HG03139 (cell line): ENCODE measurements around the gene NFATC2.

Experiments used
- ATAC-seq: cut with Tn5 transposase; IDR thresholded peaks from one replicate; pipeline ENCODE4 v1.9.1; 2021; ENCODE audit not compliant: unreplicated experiment

The NFATC2 gene

GRCh38 chr20:51522207-51522606 is 20.3 kb downstream of the NFATC2 start:
- no peak for ATAC-seq

- no peak for ATAC-seq
Measured at GRCh38 chr20:51517839-51518238, 24.7 kb downstream of the NFATC2 start.

GRCh38 chr20:51516855-51517254 is 25.7 kb downstream of the NFATC2 start:
- no peak for ATAC-seq

- no peak for ATAC-seq
Measured at GRCh38 chr20:51514836-51515235, 27.7 kb downstream of the NFATC2 start.

GRCh38 chr20:51514249-51514648 is 28.3 kb downstream of the NFATC2 start:
- ATAC-seq = no peak

- ATAC-seq = no peak
Measured at GRCh38 chr20:51513545-51513944, 29.0 kb downstream of the NFATC2 start.

GRCh38 chr20:51512645-51513044 is 29.9 kb downstream of the NFATC2 start:
- ATAC-seq = no peak

- ATAC-seq = no peak
Measured at GRCh38 chr20:51511861-51512619, 30.5 kb downstream of the NFATC2 start.

- ATAC-seq = no peak
Measured at GRCh38 chr20:51510936-51511605, 31.4 kb downstream of the NFATC2 start.

GRCh38 chr20:51510169-51510568 is 32.4 kb downstream of the NFATC2 start:
- no peak for ATAC-seq

GRCh38 chr20:51509208-51509607 is 33.3 kb downstream of the NFATC2 start:
- no peak for ATAC-seq

- ATAC-seq = no peak
Measured at GRCh38 chr20:51508780-51509179, 33.7 kb downstream of the NFATC2 start.

GRCh38 chr20:51508158-51508557 is 34.4 kb downstream of the NFATC2 start:
- no peak for ATAC-seq

- ATAC-seq = no peak
Measured at GRCh38 chr20:51507216-51508036, 35.1 kb downstream of the NFATC2 start.

GRCh38 chr20:51506527-51507215 is 35.8 kb downstream of the NFATC2 start:
- ATAC-seq = no peak

GRCh38 chr20:51505566-51505965 is 37.0 kb downstream of the NFATC2 start:
- ATAC-seq = no peak

- no peak for ATAC-seq
Measured at GRCh38 chr20:51503376-51503775, 39.1 kb downstream of the NFATC2 start.

GRCh38 chr20:51500936-51501335 is 41.6 kb downstream of the NFATC2 start:
- ATAC-seq = no peak

GRCh38 chr20:51500311-51500710 is 42.2 kb downstream of the NFATC2 start:
- no peak for ATAC-seq

GRCh38 chr20:51498765-51499540 is 43.6 kb downstream of the NFATC2 start:
- ATAC-seq = no peak
